Measurements from ENCODE around the gene NXPH4.

NXPH4 gene

DNA sequence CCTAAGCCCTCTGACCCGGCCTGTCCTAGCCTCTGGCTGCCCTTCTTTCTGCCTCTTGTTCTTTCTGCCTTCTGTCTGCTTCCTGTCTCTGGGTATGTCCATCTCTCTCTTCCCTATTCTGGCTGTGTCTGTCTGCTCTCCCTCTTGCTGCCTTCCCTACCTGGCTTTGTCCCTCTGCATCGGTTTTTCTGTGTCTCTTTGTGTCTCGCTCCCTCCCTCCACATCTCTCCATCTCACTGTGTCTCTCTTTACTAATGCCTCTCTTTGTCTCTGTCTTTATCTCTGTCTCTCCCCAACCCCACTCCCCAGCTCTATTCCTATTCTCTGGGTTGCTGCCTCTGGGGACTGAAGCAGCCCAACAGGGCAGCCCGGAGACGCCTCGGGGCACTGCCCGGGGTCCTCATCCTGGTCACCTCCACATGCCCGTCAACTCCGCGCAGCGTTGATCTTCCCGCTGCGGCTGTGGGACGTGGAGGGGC lies 23.0 kb downstream of the NXPH4 start:
- no peak for DNase-seq (ENCODE audit: low read depth)
- peak overlapping the region; percentile 42 for H3K4me3 ChIP-seq (ENCODE audit: low read length)
- TF ChIP-seq, protein P1, sequence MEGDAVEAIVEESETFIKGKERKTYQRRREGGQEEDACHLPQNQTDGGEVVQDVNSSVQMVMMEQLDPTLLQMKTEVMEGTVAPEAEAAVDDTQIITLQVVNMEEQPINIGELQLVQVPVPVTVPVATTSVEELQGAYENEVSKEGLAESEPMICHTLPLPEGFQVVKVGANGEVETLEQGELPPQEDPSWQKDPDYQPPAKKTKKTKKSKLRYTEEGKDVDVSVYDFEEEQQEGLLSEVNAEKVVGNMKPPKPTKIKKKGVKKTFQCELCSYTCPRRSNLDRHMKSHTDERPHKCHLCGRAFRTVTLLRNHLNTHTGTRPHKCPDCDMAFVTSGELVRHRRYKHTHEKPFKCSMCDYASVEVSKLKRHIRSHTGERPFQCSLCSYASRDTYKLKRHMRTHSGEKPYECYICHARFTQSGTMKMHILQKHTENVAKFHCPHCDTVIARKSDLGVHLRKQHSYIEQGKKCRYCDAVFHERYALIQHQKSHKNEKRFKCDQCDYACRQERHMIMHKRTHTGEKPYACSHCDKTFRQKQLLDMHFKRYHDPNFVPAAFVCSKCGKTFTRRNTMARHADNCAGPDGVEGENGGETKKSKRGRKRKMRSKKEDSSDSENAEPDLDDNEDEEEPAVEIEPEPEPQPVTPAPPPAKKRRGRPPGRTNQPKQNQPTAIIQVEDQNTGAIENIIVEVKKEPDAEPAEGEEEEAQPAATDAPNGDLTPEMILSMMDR (conservative IDR thresholded peaks at IDR 0.05; ENCODE audit: low read depth, low read length): no peak

DNA sequence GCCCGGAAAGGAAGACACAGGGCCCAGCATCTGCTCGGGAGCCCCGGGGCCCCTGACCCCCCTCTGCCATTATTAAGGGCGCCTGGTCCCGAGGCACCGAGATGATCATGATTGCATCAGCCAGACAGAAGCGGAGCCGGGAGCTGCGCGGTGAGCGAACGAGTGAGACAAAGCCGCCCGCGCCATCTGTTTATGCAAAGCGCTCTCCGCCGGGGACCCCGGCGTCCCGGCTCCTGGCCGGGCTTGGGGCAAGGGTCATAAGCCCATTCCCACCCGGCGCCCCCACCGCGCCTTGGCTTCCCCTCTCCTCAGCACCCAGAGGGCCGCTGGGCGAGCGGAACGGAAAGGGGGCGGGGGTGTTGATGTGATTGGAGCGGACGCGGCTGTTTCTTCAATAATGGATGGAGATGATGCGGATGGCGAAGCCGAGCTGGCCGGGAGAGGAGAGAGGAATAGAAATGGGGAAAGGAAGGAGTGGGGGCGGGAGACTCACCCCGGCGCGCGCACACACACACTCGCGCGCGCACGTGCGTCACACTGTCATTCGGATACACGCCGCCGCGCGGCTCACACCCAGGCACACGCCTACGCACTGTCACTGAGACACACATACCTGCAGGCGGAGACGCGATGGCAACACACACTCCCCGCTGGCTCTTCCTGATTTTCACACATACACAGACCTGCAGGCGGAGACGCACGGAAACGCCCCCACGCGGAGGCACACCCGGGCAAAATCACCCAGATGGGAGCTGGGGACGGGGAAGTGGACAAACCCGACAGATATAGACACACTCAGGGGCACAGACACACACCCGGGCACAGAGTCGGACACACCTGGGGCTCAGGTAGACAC lies 23.7 kb downstream of the NXPH4 start:
- TF ChIP-seq, protein P1 (conservative IDR thresholded peaks at IDR 0.05; ENCODE audit: low read depth, low read length): no peak
- peak overlapping the region; percentile 42 for H3K4me3 ChIP-seq (ENCODE audit: low read length)
- DNase-seq (ENCODE audit: low read depth): no peak

- TF ChIP-seq, protein P1 (conservative IDR thresholded peaks at IDR 0.05; ENCODE audit: low read depth, low read length): no peak
- DNase-seq (ENCODE audit: low read depth): no peak
- H3K4me3 ChIP-seq (ENCODE audit: low read length): no peak overlapping the region
Observed at GRCh38 chr12:57240926-57241401, 24.4 kb downstream of the NXPH4 start.

DNA sequence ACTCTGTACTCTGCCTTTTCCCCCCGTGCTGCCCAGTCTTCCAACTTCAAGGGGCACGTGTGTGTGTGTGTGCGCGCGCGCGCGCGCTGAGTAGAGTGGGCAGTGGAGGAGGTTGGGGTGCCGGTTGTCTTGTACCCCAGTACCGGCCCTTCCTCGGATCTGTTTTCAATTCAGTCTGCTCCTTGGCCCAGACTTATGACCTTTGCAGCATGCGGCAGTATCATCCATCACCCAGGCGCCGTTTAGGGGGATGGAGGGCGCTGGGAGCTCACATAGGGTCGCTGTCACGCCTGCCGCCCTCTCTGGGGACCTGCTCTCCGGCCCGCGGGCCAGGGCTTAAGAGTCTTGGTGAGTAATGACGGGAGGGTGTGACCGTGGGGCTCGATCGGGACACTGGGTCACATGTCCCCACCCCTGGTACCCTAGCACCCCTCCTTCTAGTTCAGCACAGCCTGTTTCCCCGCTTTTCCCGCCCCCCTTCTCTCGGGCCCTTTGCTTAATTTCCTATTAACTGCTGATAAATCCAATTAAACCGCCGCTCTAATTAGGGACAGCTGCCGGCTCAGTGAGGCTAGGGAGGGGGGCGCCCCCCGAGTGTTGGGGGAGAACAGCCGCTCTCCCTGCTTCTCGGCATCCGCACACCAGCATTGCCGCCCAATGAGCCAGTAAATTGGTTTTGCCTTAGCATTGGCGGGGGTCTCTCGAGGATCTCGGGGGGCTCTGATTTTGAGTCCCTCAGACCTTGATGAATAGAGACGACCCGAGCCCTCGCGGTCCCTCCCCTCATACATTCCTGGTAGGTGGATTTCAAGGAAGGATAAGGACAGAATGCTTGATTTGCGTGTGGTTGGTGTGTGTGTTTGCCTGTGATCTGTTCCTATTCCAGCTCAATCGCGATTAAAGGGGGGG lies 25.1 kb downstream of the NXPH4 start:
- no peak for DNase-seq (ENCODE audit: low read depth)
- TF ChIP-seq, protein P1 (conservative IDR thresholded peaks at IDR 0.05; ENCODE audit: low read depth, low read length): no peak
- no peak overlapping the region for H3K4me3 ChIP-seq (ENCODE audit: low read length)

- no peak overlapping the region for H3K4me3 ChIP-seq (ENCODE audit: low read length)
- TF ChIP-seq, protein P1 (conservative IDR thresholded peaks at IDR 0.05; ENCODE audit: low read depth, low read length): no peak
- no peak for DNase-seq (ENCODE audit: low read depth)
Observed at GRCh38 chr12:57242329-57242690, 25.7 kb downstream of the NXPH4 start.

- DNase-seq (ENCODE audit: low read depth): no peak
- TF ChIP-seq, protein P1 (conservative IDR thresholded peaks at IDR 0.05; ENCODE audit: low read depth, low read length): peak; percentile 72
- peak overlapping the region; percentile 21 for H3K4me3 ChIP-seq (ENCODE audit: low read length)
Observed at GRCh38 chr12:57242691-57243454, 26.3 kb downstream of the NXPH4 start.
